Neural cell (in vitro differentiated cells): ENCODE data around the gene KDM4B.
"Not testable (repeated sequence)": the region's sequence is repeated elsewhere in the genome, so short reads cannot be mapped to it uniquely, and the experiment has no call there.

ENCODE experiments used
- CTCF ChIP-seq: fragments of 450-650 bp; IDR thresholded peaks from 2 replicates; pipeline ENCODE4 v1.5.1; 2014; ENCODE audit warnings: antibody characterized with exemption, mild to moderate bottlenecking, moderate library complexity; ENCODE audit not compliant: poor library complexity, severe bottlenecking
- EZH2 ChIP-seq: fragments of 200-600, 300-800 bp; shearing (Covaris generic), sonication (generic); IDR thresholded peaks from 2 replicates; pipeline ENCODE4 v1.6.1; 2014; ENCODE audit warnings: antibody characterized with exemption, low read length, borderline replicate concordance, mild to moderate bottlenecking; ENCODE audit not compliant: insufficient read depth, poor library complexity, severe bottlenecking

GRCh38 chr19:4954320-4955149 is 14.4 kb upstream of the KDM4B start:
- not testable (repeated sequence) for TF ChIP-seq CTCF, EZH2
